Esophagus squamous epithelium (tissue), 4 donors: ENCODE results near the gene ATP8B4.

Experiments used
- POLR2A ChIP-seq, 4 donors: fragments of 450-650 bp; IDR thresholded peaks; one replicate each; pipeline ENCODE4 v1.6.1; 2017; ENCODE audit warnings: antibody characterized with exemption in 4 of 4, mild to moderate bottlenecking in 4 of 4, moderate library complexity in 3 of 4
- TF ChIP-seq, protein P1 (sequence below), 6 experiments: fragments of 450-650 bp in 4 of 6; fragments of 200-600 bp in 2 of 6; sonication (generic) in 2 of 6; IDR thresholded peaks; one replicate each; pipeline ENCODE4 v1.5.1; 2016 to 2019; ENCODE audit warnings: antibody characterized with exemption in 6 of 6, mild to moderate bottlenecking in 4 of 6, moderate library complexity in 4 of 6

- TF ChIP-seq, protein P1, sequence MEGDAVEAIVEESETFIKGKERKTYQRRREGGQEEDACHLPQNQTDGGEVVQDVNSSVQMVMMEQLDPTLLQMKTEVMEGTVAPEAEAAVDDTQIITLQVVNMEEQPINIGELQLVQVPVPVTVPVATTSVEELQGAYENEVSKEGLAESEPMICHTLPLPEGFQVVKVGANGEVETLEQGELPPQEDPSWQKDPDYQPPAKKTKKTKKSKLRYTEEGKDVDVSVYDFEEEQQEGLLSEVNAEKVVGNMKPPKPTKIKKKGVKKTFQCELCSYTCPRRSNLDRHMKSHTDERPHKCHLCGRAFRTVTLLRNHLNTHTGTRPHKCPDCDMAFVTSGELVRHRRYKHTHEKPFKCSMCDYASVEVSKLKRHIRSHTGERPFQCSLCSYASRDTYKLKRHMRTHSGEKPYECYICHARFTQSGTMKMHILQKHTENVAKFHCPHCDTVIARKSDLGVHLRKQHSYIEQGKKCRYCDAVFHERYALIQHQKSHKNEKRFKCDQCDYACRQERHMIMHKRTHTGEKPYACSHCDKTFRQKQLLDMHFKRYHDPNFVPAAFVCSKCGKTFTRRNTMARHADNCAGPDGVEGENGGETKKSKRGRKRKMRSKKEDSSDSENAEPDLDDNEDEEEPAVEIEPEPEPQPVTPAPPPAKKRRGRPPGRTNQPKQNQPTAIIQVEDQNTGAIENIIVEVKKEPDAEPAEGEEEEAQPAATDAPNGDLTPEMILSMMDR (IDR thresholded peaks at IDR 0.05), result no peak
- TF ChIP-seq POLR2A (IDR thresholded peaks at IDR 0.05), result no peak
Observed at GRCh38 chr15:50162969-50163718, 44.1 kb upstream of the ATP8B4 start.
